GM10248 (cell line): ENCODE results near the gene CNNM1.

Source experiments
- CTCF ChIA-PET: fragments of 300-600 bp; sonication (Branson Sonifier 250); formaldehyde crosslinking; extraction: SDS; loops from one replicate; lab custom pipeline; 2021; ENCODE audit warnings: antibody characterized with exemption; lab: Yijun Ruan, JAX
- POLR2A ChIA-PET: fragments of 350-650 bp; sonication (Branson Sonifier 250); formaldehyde crosslinking; extraction: SDS; loops from one replicate; lab custom pipeline; 2020; ENCODE audit warnings: antibody characterized with exemption; lab: Yijun Ruan, JAX
- DNase-seq: peaks from one replicate; pipeline ENCODE4 v3.0.0; 2012; ENCODE audit errors: extremely low spot score
- CTCF ChIP-seq: IDR thresholded peaks from 2 replicates; pipeline ENCODE4 v1.5.1; 2012; ENCODE audit warnings: mild to moderate bottlenecking, low read depth; ENCODE audit errors: extremely low read depth, missing control alignments, control extremely low read depth

The CNNM1 gene

DNA sequence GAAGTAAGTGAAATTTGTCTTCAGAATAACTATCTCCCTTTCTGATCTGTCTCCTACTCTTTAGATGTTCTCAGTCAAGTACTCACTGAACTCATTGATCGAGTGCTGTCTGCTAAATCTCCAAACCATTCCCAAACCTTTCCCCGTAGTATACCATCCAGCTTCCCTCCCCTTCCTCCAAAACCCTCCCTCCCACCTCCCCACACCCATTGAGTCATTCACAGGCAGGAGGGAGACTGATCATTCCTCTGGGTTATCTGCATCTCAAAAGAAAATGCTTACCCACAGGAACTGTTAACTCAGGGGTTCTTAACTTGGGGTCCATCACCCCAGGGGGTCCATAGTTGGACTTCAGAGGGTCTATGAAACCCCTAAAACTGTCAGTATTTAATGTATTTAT, 63.9 kb downstream of the CNNM1 start:
- POLR2A ChIA-PET: no interaction called here
- TF ChIP-seq CTCF: no peak
- DNase-seq: no peak
- CTCF ChIA-PET: interaction anchor here (0.6 to 4.3 kb wide), 14 partner anchors 9 to 318 kb away, joined by 3 to 50 read pairs (median 4); partner anchors contain the start of gene GOT1

GRCh38 chr10:99393683-99394082, 64.5 kb downstream of the CNNM1 start:
- ChIA-PET POLR2A (no interaction called here), CTCF (interaction anchor here (1.5 to 4.3 kb wide), 7 partner anchors 8 to 317 kb away, joined by 4 to 50 read pairs (median 19); partner anchors contain the start of gene GOT1)
- TF ChIP-seq CTCF: no peak
- no peak for DNase-seq

DNA sequence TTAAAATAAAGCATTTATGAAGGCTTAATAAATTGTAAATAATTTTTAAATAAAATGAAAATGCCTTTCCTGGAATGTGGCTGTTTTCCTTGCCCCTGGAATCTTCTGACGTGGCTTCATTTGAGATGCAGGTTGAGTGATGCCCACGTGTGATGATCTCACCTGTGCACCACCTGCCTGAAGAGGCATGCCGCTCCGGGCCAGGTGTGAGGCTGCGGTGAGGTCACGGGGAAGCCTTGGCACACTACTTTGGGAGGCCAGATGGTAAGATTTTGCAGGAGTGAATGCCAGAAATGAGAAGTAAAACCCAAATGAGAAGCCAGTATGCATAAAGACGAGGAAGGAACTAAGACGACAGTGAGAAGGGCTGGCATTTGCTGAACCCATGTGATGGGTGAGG, 65.1 kb downstream of the CNNM1 start:
- DNase-seq: no peak
- no peak for TF ChIP-seq CTCF
- ChIA-PET CTCF (interaction anchor here (1.5 to 4.3 kb wide), 4 partner anchors 8 to 316 kb away, joined by 4 to 50 read pairs (median 24); no protein-coding TSS in a partner anchor), POLR2A (no interaction called here)

DNA sequence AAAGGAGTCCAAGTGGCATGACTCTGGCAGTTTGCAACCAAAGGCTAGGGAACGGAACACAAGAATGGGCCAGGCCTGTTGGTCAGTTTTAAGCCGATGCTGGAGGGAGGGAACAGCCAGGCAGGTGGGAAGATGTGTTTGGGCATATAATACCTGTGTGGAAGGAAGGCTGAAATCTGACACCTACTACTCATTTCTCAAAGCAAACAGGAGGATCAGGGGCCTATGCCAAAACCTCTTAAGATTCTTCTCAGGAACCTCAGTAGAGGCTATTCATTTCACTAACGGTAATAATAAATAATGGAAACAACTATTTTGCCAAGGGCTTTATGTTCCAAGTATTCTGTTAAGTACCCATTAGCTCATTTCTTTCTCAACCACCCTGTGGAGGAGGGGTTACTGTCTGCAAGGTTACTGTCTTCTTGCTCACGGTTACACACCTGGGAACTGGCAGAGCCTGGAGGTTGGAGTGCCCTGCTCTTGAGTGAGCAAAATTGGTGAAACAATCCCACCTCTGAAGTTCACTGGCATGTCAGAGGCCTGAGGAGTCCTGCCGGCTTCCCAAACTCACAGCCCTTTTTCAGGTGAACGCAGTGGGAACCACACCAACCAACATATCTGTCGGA, 65.7 kb downstream of the CNNM1 start:
- ChIA-PET CTCF (interaction anchor here (0.6 to 4.3 kb wide), 4 partner anchors 7 to 219 kb away, joined by 3 to 50 read pairs (median 24); no protein-coding TSS in a partner anchor), POLR2A (no interaction called here)
- DNase-seq: no peak
- TF ChIP-seq CTCF: no peak

- CTCF ChIA-PET: no interaction called here
Observed at GRCh38 chr10:99395750-99396445, 66.7 kb downstream of the CNNM1 start.

More at GRCh38 chr10:99395750-99396445, 66.7 kb downstream of the CNNM1 start:
- no peak for DNase-seq
- TF ChIP-seq CTCF: no peak
- POLR2A ChIA-PET: no interaction called here
